GM18909 (cell line): ENCODE measurements around the gene KANSL2.
"Not testable (repeated sequence)": the region's sequence is repeated elsewhere in the genome, so short reads cannot be mapped to it uniquely, and the experiment has no call there.

Source experiments
- ATAC-seq: cut with Tn5 transposase; IDR thresholded peaks from one replicate; pipeline ENCODE4 v1.9.1; 2021; ENCODE audit warnings: mild to moderate bottlenecking; ENCODE audit not compliant: unreplicated experiment, poor library complexity

Gene KANSL2

DNA sequence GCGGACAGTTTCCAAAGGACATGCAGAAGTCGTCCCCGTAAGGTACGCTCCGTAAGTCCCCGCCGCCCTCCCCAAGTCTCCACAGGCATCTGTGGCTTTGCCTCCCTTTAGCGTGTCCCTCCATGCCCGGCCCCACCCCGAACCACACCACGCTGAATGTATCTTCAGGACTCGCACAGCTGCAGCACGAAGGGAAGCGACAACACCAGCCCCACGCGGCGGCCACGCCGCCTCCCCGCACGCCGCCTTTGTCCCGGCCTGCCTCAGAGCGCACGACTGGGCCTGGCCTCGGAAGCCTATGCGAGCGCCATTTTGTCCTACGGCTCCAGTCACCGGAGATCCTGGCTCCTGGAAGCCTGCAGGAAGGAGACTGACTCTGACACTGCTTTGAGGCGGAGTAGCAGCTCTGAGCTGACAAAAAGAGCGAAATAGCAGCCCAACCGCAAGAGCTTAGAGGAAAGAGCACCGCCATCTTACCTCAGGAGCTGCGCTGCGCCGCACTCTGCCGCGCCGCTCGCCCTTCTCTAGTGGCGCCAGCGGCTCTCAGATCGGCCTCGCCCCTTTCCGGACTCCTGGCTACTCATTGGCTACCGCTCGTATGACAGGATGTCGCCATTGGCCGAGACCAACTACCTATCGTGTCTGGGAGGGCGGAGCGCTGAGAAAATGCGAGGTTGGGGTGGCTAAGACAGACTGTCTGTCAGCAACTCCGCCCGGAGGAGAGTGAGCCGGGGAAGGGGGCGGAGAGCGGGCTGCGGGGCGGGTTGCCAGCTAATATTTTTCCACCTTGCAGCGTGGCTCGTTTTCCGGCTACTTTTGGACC is at the start of gene KANSL2:
Gene KANSL2 (minus strand): TSS at position 529 of the 823 bp plus-strand sequence. CDS start 606 bp downstream, outside the sequence.
- ATAC-seq = peak; percentile 98

DNA sequence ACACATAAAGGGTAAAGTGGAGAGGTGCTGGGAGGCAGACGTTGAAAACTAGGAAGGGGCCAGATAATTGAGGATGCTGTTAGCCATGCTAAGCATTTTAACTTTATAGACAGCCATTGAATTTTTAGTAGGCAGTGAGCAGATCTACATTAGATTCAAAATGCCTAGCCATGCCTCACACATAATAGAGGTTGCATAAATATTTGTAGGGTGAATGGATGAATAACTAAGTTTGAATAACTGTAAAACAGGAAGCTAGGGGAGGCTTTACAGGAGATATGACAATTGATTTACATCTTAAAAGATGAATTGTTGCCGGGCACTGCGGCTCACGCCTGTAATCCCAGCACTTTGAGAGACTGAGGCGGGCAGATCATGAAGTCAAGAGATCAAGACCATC is 46.8 kb upstream of the KANSL2 start:
- no peak for ATAC-seq

GRCh38 chr12:48720737-48721136 is 38.7 kb upstream of the KANSL2 start:
- not testable (repeated sequence) for ATAC-seq

- ATAC-seq = not testable (repeated sequence)
These were observed 38.1 kb upstream of the KANSL2 start for GRCh38 chr12:48720171-48720570.

DNA sequence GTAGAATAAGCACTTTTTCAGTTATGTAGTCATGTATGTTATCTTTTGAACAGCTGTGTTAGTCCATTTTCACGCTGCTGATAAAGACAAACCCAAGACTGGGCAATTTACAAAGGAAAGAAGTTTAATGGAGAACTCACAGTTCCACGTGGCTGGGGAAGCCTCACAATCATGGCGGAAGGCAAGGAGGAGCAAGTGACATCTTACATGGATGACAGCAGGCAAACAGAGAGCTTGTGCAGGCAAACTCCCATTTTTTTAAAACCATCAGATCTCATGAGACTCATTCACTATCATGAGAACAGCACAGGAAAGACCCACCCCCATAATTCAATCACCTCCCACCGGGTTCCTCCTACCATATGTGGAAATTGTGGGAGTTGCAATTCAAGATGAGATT is 37.0 kb upstream of the KANSL2 start:
- not testable (repeated sequence) for ATAC-seq

DNA sequence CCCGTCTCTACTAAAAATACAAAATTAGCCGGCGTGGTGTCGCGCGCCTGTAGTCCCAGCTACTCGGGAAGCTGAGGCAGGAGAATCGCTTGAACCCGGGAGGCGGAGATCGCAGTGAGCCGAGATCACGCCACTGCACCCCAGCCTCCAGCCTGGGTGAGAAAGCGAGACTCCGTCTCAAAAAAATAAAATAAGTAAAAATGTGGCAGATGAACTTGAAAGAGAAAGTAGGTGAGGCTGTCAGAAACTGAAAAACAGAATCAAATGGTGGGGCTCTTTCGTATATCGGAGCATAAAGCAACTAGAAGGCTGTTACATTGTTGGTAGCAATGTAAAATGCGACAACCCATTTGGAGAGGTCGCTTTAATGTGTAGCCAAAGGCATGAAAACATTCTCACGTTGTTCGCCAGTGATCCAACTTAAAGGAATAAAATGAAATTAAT is 35.2 kb upstream of the KANSL2 start:
- no peak for ATAC-seq

GRCh38 chr12:48716493-48717251 is 34.6 kb upstream of the KANSL2 start, which contains the start of gene CCNT1:
CCNT1 (minus strand) TSS chr12:48716707; CDS start chr12:48716675, 32 bp downstream.
- peak; percentile 97 for ATAC-seq

- no peak for ATAC-seq
These were observed 34.1 kb upstream of the KANSL2 start for GRCh38 chr12:48716168-48716492.

DNA sequence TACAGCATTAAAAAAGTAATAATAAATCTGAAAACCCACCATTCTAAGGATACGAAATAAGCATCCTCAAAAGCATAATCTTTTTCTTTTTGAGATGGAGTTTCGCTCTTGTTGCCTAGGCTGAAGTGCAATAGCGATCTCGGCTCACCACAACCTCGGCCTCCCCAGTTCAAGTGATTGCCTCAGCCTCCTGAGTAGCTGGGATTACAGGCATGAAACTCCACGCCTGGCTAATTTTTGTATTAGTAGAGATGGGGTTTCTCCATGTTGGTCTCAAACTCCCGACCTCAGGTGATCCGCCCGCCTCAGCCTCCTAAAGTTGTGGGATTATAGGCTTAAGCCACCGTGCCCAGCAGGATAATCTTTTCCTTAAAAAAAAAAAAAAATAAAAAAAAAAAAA is 30.2 kb upstream of the KANSL2 start:
- ATAC-seq = no peak

- ATAC-seq = not testable (repeated sequence)
These were observed 16.8 kb upstream of the KANSL2 start for GRCh38 chr12:48698822-48699221.

GRCh38 chr12:48696626-48697025 is 14.6 kb upstream of the KANSL2 start:
- no peak for ATAC-seq

- ATAC-seq = no peak
These were observed 13.8 kb upstream of the KANSL2 start for GRCh38 chr12:48695859-48696258.

DNA sequence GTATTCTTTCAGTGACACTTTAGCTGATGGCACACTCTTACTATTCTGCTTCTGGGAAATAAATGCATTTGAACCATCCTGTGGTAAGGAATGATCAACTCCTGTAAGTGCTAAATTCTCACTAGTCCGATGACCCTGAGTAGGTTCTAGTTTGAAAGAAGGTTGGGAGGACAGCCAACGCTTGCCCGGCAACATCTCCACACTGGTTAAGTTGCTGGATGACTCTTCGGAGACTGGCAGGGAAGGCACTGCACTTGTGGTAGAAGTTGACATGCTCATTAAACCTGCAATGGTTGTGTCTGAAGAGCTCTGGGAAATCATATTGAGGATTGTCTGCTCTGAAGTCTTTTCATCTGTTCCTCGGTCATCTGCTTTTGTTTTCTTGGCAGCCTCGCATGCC is 12.0 kb upstream of the KANSL2 start:
- no peak for ATAC-seq

GRCh38 chr12:48693572-48693971 is 11.5 kb upstream of the KANSL2 start:
- ATAC-seq = no peak

DNA sequence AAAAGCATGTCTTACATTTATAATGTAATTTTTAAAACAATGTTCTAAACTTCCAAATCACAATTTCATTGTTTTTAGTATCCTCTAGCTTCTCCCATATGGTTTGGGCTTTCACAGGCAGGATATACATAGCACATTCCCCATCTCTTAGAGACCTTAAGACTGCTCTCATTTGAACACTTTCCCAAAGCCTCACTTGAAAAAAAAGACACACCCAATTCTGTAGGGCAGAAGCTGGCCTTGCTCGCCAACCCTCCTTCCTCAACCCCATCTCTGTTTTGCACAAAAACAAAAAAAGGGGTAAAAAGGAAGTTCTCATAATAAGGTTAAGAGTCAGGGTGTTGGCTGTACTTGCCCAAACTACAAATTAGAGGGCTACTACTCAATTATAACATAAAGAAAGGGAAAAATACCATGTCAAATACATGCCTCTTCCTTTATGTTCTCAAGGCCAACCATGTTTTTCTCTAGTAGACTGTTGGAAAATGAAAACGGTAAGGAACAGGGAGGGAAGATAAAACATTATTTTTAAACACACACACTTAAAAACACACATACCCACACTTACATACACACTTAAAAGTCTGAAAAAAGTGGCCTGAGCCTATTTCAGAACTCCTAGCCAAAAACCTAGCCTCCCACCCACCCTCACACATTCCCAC is 9.9 kb upstream of the KANSL2 start:
- ATAC-seq = no peak

- no peak for ATAC-seq
These were observed 9.0 kb upstream of the KANSL2 start for GRCh38 chr12:48690990-48691389.

- ATAC-seq = no peak
These were observed 8.4 kb upstream of the KANSL2 start for GRCh38 chr12:48690436-48690835.

- ATAC-seq = no peak
These were observed 6.8 kb upstream of the KANSL2 start for GRCh38 chr12:48688836-48689235.

DNA sequence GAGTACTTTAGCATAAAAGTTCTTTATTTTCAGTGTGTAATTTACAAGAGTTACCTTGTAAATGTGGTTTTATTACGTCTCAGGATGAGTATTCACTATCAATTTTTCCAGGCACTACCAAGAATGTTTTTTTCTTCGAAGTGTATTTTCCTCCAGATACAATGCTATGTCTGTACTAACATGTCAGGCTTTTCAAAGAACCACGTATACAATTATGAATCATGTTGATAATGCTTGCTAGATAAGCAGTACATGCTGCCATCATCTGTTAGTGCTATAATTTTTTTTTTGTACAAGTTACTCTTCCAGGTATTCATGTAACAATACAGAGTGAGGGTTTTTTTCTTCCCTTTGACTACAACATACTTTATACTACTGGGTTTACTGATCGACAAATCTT is 5.6 kb upstream of the KANSL2 start:
- ATAC-seq = no peak

- no peak for ATAC-seq
These were observed 4.7 kb upstream of the KANSL2 start for GRCh38 chr12:48686615-48687334.
